Measurements from ENCODE around the gene ART3. TPM values are rescaled to one million over a fixed set of nuclear protein-coding genes. Genes with fewer than 3 reads are reported as not detected.

ART3 gene
- total RNA-seq, 4 donors from 2014 or later, result 55.2 to 91.0 (median 83.4) TPM

- no peak for ATAC-seq
- in situ Hi-C loops (cut with MboI; ENCODE audit: low sequenced_read_pairs in 4 of 4), result no loop called here
- H3K4me1 ChIP-seq, result no peaks in the 10 kb centered on the region
- peaks cover 0 to 24% of the 10 kb centered on the region in 2 donors for H3K36me3 ChIP-seq
- H3K4me3 ChIP-seq, result no peak overlapping the region
- intact Hi-C loops (cut with DNase I; ENCODE audit: low total_unique reads), result no loop called here
- no peak for DNase-seq
- H3K9me3 ChIP-seq, result no peaks in the 10 kb centered on the region
- no peaks in the 10 kb centered on the region for H3K27me3 ChIP-seq
- no peak overlapping the region for H3K27ac ChIP-seq
- no peak for TF ChIP-seq POLR2A (IDR thresholded peaks at IDR 0.05)
- TF ChIP-seq CTCF (IDR thresholded peaks at IDR 0.05 in 4 of 5, conservative IDR thresholded peaks at IDR 0.05 in 1 of 5), result no peak
Measured at GRCh38 chr4:76125816-76126215, 51.3 kb downstream of the ART3 start.

- ATAC-seq, result no peak
- intact Hi-C loops (cut with DNase I; ENCODE audit: low total_unique reads), result no loop called here
- DNase-seq, result no peak
- Histone ChIP-seq H3K4me1 (no peaks in the 10 kb centered on the region), H3K4me3 (no peak overlapping the region), H3K27ac (no peak overlapping the region), H3K9me3 (no peaks in the 10 kb centered on the region), H3K36me3 (peaks cover 0 to 35% of the 10 kb centered on the region in 2 donors), H3K27me3 (no peaks in the 10 kb centered on the region)
- TF ChIP-seq POLR2A (IDR thresholded peaks at IDR 0.05), result no peak
- no peak for TF ChIP-seq CTCF (IDR thresholded peaks at IDR 0.05 in 4 of 5, conservative IDR thresholded peaks at IDR 0.05 in 1 of 5)
- in situ Hi-C loops (cut with MboI; ENCODE audit: low sequenced_read_pairs in 4 of 4), result no loop called here
Measured at GRCh38 chr4:76127754-76128153, 53.2 kb downstream of the ART3 start.

GRCh38 chr4:76141241-76141640 is 66.7 kb downstream of the ART3 start:
- no peak for ATAC-seq
- H3K4me1 ChIP-seq, result peaks cover 10 to 13% of the 10 kb centered on the region in 2 donors
- H3K36me3 ChIP-seq, result peaks cover 0 to 31% of the 10 kb centered on the region in 2 donors
- no peak overlapping the region for H3K4me3 ChIP-seq
- TF ChIP-seq POLR2A (IDR thresholded peaks at IDR 0.05) (no peak), CTCF (IDR thresholded peaks at IDR 0.05 in 4 of 5, conservative IDR thresholded peaks at IDR 0.05 in 1 of 5) (no peak)
- in situ Hi-C loops (cut with MboI; ENCODE audit: low sequenced_read_pairs in 4 of 4) (no loop called here), intact Hi-C loops (cut with DNase I; ENCODE audit: low total_unique reads) (loop anchor here (10.0 kb wide), 1 partner anchor 934 kb away; the partner anchor contains the start of gene CCNI)
- no peaks in the 10 kb centered on the region for H3K27me3 ChIP-seq
- DNase-seq, result no peak
- H3K27ac ChIP-seq, result no peak overlapping the region
- no peaks in the 10 kb centered on the region for H3K9me3 ChIP-seq

GRCh38 chr4:76144546-76144945 is 70.0 kb downstream of the ART3 start:
- Histone ChIP-seq H3K27ac (no peak overlapping the region), H3K4me3 (no peak overlapping the region), H3K9me3 (no peaks in the 10 kb centered on the region), H3K4me1 (peaks cover 30 to 35% of the 10 kb centered on the region in 2 donors), H3K27me3 (no peaks in the 10 kb centered on the region), H3K36me3 (peaks cover 0 to 27% of the 10 kb centered on the region in 2 donors)
- no peak for DNase-seq
- intact Hi-C loops (cut with DNase I; ENCODE audit: low total_unique reads) (loop anchor here (10.0 kb wide), 1 partner anchor 930 kb away; the partner anchor contains the start of gene CCNI), in situ Hi-C loops (cut with MboI; ENCODE audit: low sequenced_read_pairs in 4 of 4) (no loop called here)
- TF ChIP-seq CTCF (IDR thresholded peaks at IDR 0.05 in 4 of 5, conservative IDR thresholded peaks at IDR 0.05 in 1 of 5), result no peak
- no peak for TF ChIP-seq POLR2A (IDR thresholded peaks at IDR 0.05)
- no peak for ATAC-seq
